ENCODE results near the gene SMAD3.

Gene SMAD3

GRCh38 chr15:67158367-67158766 is 93.0 kb downstream of the SMAD3 start:
- TF ChIP-seq TAF1 (IDR thresholded peaks at IDR 0.05; ENCODE audit: borderline replicate concordance, low read depth, low read length) (no peak), POLR2AphosphoS5 (IDR thresholded peaks at IDR 0.05; ENCODE audit: low read depth, low read length) (no peak), POLR2A (IDR thresholded peaks at IDR 0.05; ENCODE audit: low read depth, low read length) (no peak)
- no peak for FAIRE-seq

DNA sequence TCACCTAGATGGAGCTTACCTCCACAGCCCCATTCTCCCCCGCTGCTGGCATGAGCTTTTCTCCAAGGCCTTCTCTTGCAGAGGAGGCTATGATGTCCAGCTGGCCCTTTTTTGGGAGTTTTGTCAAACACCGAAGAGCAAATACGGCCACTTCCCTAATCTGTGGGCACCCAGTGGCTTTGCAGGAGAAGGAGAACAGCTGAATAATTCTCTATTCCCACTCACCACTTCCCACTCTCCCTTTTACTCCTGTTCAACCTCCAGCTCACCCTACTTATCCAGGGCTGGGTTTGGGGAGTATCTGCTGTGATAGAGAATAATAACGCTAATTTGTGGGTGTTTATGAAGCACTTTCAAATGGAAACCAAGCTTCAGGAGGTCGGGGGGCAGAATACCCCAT is 96.0 kb downstream of the SMAD3 start:
- TF ChIP-seq POLR2A (IDR thresholded peaks at IDR 0.05; ENCODE audit: low read depth, low read length) = no peak
- no peak for TF ChIP-seq POLR2AphosphoS5 (IDR thresholded peaks at IDR 0.05; ENCODE audit: low read depth, low read length)
- no peak for TF ChIP-seq TAF1 (IDR thresholded peaks at IDR 0.05; ENCODE audit: borderline replicate concordance, low read depth, low read length)
- DNase-seq (ENCODE audit: insufficient read length) (no peak), FAIRE-seq (no peak)

More at GRCh38 chr15:67158367-67158766, 93.0 kb downstream of the SMAD3 start:
- DNase-seq (ENCODE audit: insufficient read length) = no peak

DNA sequence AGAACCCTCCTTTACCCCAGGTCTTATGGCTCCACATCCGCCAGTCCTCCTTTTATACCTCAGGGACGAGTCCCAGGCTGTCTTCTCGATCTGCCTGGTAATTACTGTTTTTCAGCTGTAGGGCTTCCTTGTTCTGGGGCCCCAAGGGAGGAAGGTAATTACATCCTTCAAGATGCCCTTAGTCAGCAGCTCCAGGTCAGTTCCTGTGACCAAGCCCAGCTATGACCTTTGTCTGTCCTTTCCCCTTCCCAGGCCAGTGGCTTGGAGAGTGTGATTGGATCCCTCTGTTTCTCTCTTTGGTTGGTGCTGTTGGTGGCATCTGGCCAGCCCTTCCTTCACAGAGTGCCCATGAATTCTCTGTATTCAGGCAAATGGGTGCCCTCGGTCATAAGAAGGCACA is 96.5 kb downstream of the SMAD3 start:
- TF ChIP-seq TAF1 (IDR thresholded peaks at IDR 0.05; ENCODE audit: borderline replicate concordance, low read depth, low read length) (no peak), POLR2A (IDR thresholded peaks at IDR 0.05; ENCODE audit: low read depth, low read length) (no peak), POLR2AphosphoS5 (IDR thresholded peaks at IDR 0.05; ENCODE audit: low read depth, low read length) (no peak)
- DNase-seq (ENCODE audit: insufficient read length) (no peak), FAIRE-seq (no peak)

GRCh38 chr15:67163180-67163579 is 97.8 kb downstream of the SMAD3 start:
- FAIRE-seq = no peak
- TF ChIP-seq TAF1 (IDR thresholded peaks at IDR 0.05; ENCODE audit: borderline replicate concordance, low read depth, low read length) (no peak), POLR2A (IDR thresholded peaks at IDR 0.05; ENCODE audit: low read depth, low read length) (no peak), POLR2AphosphoS5 (IDR thresholded peaks at IDR 0.05; ENCODE audit: low read depth, low read length) (no peak)
- no peak for DNase-seq (ENCODE audit: insufficient read length)

DNA sequence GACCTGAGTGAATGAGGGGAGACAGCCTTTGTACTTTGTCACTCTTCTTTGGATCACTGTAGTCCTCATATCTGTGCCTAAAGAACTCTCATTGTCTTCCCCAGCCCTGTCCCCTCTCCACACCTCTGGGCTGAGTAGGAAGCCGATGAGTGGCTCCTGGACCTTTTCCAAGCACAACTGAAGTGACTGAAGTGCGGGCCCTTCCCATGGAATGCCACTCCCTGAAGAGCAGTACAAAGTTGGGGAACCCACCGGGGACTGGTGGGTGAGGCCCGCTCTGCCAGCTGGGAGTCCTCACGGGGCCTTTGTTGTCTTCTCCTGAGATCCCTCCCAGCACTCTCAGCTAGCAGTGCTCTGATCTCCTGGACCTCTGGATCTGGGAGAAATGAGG is 99.0 kb downstream of the SMAD3 start:
- FAIRE-seq = no peak
- DNase-seq (ENCODE audit: insufficient read length) = no peak
- no peak for TF ChIP-seq POLR2AphosphoS5 (IDR thresholded peaks at IDR 0.05; ENCODE audit: low read depth, low read length)
- TF ChIP-seq POLR2A (IDR thresholded peaks at IDR 0.05; ENCODE audit: low read depth, low read length) = no peak
- TF ChIP-seq TAF1 (IDR thresholded peaks at IDR 0.05; ENCODE audit: borderline replicate concordance, low read depth, low read length) = no peak

DNA sequence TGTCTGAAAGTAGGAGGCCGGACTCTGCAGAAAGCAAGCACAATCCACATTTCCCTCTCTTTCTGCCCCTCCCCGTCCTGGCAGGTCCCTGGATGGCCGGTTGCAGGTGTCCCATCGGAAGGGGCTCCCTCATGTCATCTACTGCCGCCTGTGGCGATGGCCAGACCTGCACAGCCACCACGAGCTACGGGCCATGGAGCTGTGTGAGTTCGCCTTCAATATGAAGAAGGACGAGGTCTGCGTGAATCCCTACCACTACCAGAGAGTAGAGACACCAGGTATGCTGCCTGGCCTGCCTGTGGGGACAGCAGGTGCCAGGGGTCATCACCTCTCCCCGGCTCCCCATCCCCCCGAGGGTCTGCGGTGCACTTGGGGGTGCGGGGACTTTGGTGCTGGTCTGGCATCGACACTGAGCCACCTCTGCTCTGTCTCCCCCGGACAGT is 99.4 kb downstream of the SMAD3 start:
- no peak for DNase-seq (ENCODE audit: insufficient read length)
- no peak for FAIRE-seq
- no peak for TF ChIP-seq POLR2AphosphoS5 (IDR thresholded peaks at IDR 0.05; ENCODE audit: low read depth, low read length)
- no peak for TF ChIP-seq TAF1 (IDR thresholded peaks at IDR 0.05; ENCODE audit: borderline replicate concordance, low read depth, low read length)
- no peak for TF ChIP-seq POLR2A (IDR thresholded peaks at IDR 0.05; ENCODE audit: low read depth, low read length)

GRCh38 chr15:67165254-67166253 is 100.2 kb downstream of the SMAD3 start:
- no peak for TF ChIP-seq POLR2A (IDR thresholded peaks at IDR 0.05; ENCODE audit: low read depth, low read length)
- no peak for TF ChIP-seq TAF1 (IDR thresholded peaks at IDR 0.05; ENCODE audit: borderline replicate concordance, low read depth, low read length)
- DNase-seq (ENCODE audit: insufficient read length) (no peak), FAIRE-seq (no peak)

DNA sequence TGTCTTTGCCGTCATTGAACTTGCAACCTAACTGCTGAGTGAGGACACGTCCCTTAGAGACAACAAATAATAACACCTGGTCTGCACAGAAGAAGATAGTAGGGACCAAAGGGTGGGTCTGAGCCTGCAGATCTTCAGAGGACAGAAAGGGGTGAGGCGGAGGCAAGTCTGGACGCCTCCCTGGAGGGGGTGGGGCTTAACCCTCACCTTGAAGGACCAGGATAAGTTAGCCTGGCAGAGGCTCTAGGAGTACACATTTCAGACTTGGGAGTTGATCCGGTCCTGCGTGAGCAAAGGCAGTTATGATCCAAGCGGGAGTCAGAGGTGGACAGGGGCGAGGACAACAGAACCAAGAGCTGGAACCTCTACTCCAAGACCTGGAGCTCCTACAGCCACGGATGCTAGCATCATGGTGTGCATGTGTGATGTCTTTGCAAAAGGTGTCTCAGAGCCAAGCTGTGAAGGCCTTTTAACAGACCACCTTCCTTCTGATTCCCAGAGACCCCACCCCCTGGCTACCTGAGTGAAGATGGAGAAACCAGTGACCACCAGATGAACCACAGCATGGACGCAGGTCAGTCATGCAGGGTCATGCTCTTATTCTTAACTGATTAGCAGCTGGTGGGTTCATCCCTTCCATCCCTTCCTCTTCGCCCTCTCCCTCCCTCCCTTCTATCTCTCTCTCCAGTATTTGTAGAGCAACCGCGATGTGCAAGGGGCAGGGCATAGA is 101.0 kb downstream of the SMAD3 start:
- FAIRE-seq (peak; percentile 48), DNase-seq (ENCODE audit: insufficient read length) (no peak)
- TF ChIP-seq TAF1 (IDR thresholded peaks at IDR 0.05; ENCODE audit: borderline replicate concordance, low read depth, low read length) (no peak), POLR2A (IDR thresholded peaks at IDR 0.05; ENCODE audit: low read depth, low read length) (no peak), POLR2AphosphoS5 (IDR thresholded peaks at IDR 0.05; ENCODE audit: low read depth, low read length) (no peak)

DNA sequence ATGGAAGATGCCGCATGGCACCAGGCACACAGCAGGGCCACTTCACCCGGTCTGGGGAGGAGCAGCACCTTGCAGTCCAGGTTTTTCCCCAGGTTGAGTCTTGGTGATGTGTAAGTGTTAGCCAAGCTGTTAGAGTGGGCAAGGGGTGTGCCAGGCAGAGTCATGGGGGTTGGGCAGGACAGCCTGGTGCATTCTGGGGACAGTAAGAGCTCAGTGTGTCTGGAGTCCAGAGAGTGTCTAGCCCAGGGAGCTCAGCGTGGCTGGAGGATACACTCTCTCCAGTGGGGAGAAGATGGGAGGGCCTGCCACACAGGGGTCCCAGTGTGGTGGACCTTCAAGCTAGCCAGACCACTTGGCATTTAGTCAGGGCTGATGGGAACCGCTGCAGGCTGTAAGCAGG is 101.7 kb downstream of the SMAD3 start:
- TF ChIP-seq POLR2A (IDR thresholded peaks at IDR 0.05; ENCODE audit: low read depth, low read length) (no peak), TAF1 (IDR thresholded peaks at IDR 0.05; ENCODE audit: borderline replicate concordance, low read depth, low read length) (no peak), POLR2AphosphoS5 (IDR thresholded peaks at IDR 0.05; ENCODE audit: low read depth, low read length) (no peak)
- no peak for DNase-seq (ENCODE audit: insufficient read length)
- FAIRE-seq = no peak

GRCh38 chr15:67168694-67169093 is 103.3 kb downstream of the SMAD3 start:
- no peak for FAIRE-seq
- TF ChIP-seq POLR2AphosphoS5 (IDR thresholded peaks at IDR 0.05; ENCODE audit: low read depth, low read length) (no peak), TAF1 (IDR thresholded peaks at IDR 0.05; ENCODE audit: borderline replicate concordance, low read depth, low read length) (no peak), POLR2A (IDR thresholded peaks at IDR 0.05; ENCODE audit: low read depth, low read length) (no peak)
- no peak for DNase-seq (ENCODE audit: insufficient read length)

DNA sequence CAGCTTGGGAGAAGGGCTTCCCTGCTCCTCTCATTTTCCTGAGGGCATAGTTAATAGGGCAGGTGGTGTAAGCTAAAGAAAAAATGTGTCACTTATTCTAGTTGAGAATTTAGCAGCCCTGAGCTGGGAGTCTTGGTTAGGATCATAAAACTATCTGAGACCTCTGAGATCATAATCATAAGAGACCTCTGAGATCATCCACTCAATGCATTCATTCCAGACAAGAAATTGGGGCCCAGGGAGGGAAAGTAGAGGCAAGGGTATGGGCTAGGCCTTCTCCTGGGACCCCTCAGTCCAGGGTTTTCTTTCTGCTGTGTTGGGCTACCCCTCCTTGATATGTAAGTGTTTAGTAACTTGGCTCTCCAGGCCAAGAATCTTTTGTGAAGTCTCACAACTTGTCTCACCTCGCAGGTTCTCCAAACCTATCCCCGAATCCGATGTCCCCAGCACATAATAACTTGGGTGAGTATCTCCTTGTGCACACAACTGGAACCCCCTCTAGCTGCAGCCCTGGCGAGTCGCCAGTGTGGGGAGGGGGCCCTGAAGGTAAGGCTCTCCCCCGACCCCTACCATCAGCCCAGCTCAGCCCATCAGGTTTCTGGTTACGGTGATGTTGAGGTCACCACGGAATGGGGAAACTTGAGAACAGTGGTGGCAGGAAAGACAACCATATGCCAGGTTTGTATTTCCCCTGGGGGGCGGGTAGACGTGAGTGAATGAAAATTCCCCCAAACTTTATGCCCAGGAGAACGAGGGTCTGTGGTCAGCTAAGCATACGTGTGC is 104.9 kb downstream of the SMAD3 start:
- DNase-seq (ENCODE audit: insufficient read length) (no peak), FAIRE-seq (no peak)

More for the DNA sequence above, 104.9 kb downstream of the SMAD3 start:
- no peak for TF ChIP-seq POLR2A (IDR thresholded peaks at IDR 0.05; ENCODE audit: low read depth, low read length)
- TF ChIP-seq POLR2AphosphoS5 (IDR thresholded peaks at IDR 0.05; ENCODE audit: low read depth, low read length) = no peak
- TF ChIP-seq TAF1 (IDR thresholded peaks at IDR 0.05; ENCODE audit: borderline replicate concordance, low read depth, low read length) = no peak

Data from GM12892 (cell line).